Activated CD4-positive, alpha-beta memory T cell treated with anti-CD3 and anti-CD28 coated beads, Interleukin-2, amount 10 ng/mL, durations not matched to agents 7 days and 5 days (primary cell): ENCODE data around the gene NOL6. TPM values are rescaled to one million over a fixed set of nuclear protein-coding genes. Genes with fewer than 3 reads are reported as not detected.
A peak's percentile ranks its signal among the peaks of the same experiment; 100 is the strongest.

ENCODE experiments used
- CTCF ChIA-PET: fragments of 350-600 bp; sonication (Branson Sonifier 250); formaldehyde crosslinking; loops from one replicate; lab custom pipeline; 2021; ENCODE audit warnings: antibody characterized with exemption, inconsistent platforms; lab: Charles Lee
- POLR2A ChIA-PET: fragments of 350-600 bp; sonication (Branson Sonifier 250); formaldehyde crosslinking; loops from one replicate; lab custom pipeline; 2021; ENCODE audit warnings: antibody characterized with exemption; lab: Charles Lee
- DNase-seq: peaks from one replicate; pipeline ENCODE4 v3.0.0-alpha.2; 2020
- H3K27ac Mint-ChIP-seq: one replicate; pipeline ENCODE4 v1.8.0; 2021; ENCODE audit warnings: mild to moderate bottlenecking, mixed read lengths
- H3K27me3 Mint-ChIP-seq: one replicate; pipeline ENCODE4 v1.8.0; 2021; ENCODE audit warnings: mixed read lengths
- H3K36me3 Mint-ChIP-seq: one replicate; pipeline ENCODE4 v1.8.0; 2021; ENCODE audit warnings: low read depth, mixed read lengths
- H3K4me1 Mint-ChIP-seq: one replicate; pipeline ENCODE4 v1.8.0; 2021; ENCODE audit warnings: mixed read lengths
- H3K4me3 Mint-ChIP-seq: one replicate; pipeline ENCODE4 v1.8.0; 2021; ENCODE audit warnings: mild to moderate bottlenecking, mixed read lengths
- H3K9me3 Mint-ChIP-seq: one replicate; pipeline ENCODE4 v1.8.0; 2021; ENCODE audit warnings: mixed read lengths
- total RNA-seq, 2 experiments: library from RNA; stranded (reverse); gene quantifications; one replicate each; pipeline ENCODE4 v1.2.3, GENCODE V29; 2021

The NOL6 gene
- total RNA-seq, 2 experiments from 2014 or later: 21.6 to 22.4 TPM

DNA sequence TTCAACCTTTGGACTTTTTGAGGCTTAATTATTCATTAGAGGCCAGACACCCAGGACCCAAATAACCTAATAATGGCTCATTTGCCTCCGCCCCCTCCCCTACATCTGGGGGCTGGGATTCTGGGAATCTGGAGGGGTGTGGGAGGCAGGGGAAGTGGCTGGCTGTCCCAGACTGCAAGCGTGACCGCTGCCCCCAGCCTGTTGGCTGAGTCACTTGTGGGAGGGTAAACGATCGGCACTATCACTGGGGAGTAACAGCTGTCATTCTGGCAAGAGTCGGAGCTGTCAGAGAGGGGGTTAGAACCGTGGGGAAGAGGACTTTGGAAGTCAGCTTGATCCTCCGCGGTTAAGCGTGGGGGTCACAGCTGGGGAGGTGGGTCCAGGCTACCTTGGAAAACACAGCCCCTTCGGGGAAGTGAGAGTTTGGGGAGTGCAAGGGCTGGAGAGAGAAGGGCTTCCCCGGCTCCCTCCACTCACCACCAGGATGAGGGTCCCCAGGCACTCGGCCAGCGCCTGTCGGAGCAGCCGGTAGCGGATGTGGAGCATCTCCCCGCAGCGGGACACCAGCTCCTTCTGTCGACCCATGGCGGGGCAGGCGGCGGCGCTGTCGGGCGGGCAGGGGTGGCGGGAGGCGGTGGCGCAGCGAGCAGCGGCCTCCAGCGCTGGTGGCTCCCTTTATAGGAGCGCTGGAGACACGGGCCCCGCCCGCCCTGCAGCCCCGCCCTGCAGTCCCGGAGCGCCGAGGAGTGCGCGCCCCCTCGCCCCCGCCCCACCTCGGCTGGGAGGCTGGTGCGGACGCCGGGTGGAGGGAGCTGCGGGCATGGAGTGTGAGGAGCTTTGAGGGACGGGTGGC, 26.6 kb downstream of the NOL6 start, which contains the start of gene AQP3:
TSS of gene AQP3 (minus strand) at position 648 of the 853 bp plus-strand sequence. CDS start at position 585, 63 bp downstream.
- no peaks in the 10 kb centered on the region for H3K27me3 Mint-ChIP-seq
- H3K4me1 Mint-ChIP-seq: peaks cover 64% of the 10 kb centered on the region
- H3K27ac Mint-ChIP-seq: peak within 1 kb of the TSS; percentile 94
- peaks cover 31% of the 10 kb centered on the region for H3K36me3 Mint-ChIP-seq
- ChIA-PET CTCF (interaction anchor here (0.6 to 12.3 kb wide), 14 partner anchors 9 to 527 kb away, joined by 3 to 278 read pairs (median 6); partner anchors contain the start of gene NOL6), POLR2A (interaction anchor here (0.7 to 5.8 kb wide), 18 partner anchors 8 to 180 kb away, joined by 3 to 75 read pairs (median 8); partner anchors contain the start of genes NFX1 and NOL6)
- H3K9me3 Mint-ChIP-seq: no peaks in the 10 kb centered on the region
- DNase-seq: peak; percentile 85
- H3K4me3 Mint-ChIP-seq: peak within 1 kb of the TSS; percentile 84

DNA sequence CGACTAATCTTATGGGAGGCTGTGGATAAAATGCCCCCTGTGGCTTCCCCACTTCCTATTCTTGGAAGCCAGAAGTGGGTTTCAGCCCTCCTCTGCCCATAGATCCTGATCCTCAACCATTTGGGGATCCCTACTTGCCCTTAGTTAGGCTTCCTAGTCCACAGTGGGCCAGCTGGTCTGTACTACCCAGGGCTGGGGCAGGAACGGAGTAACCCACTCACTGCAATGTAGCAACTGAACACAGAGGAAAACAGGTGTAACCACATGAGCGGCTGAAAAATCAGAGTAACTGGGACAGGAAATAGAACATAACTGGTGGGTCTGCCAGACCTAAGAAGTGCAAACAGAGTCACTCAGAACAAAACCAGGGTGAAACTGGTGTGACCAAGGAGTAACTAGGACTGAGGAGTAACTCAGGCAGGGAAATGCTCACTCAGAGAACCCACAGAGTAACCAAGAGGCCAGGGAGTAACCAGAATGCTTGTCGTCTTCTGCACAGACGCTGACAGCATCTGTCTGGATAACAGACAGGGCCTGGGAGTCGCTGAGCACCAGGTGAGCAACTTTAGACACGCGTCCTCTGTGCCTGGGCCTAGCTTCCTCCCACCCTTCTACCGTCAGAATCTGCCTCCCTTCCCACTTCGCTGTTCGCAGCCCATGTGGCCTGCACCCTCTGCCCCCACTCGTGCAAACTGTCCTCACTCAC, 27.3 kb downstream of the NOL6 start:
- DNase-seq: peak; percentile 73
- POLR2A ChIA-PET: interaction anchor here (0.7 to 5.8 kb wide), 16 partner anchors 8 to 422 kb away, joined by 3 to 75 read pairs (median 10); partner anchors contain the start of genes DNAJA1, NFX1 and NOL6
- peaks cover 39% of the 10 kb centered on the region for H3K36me3 Mint-ChIP-seq

DNA sequence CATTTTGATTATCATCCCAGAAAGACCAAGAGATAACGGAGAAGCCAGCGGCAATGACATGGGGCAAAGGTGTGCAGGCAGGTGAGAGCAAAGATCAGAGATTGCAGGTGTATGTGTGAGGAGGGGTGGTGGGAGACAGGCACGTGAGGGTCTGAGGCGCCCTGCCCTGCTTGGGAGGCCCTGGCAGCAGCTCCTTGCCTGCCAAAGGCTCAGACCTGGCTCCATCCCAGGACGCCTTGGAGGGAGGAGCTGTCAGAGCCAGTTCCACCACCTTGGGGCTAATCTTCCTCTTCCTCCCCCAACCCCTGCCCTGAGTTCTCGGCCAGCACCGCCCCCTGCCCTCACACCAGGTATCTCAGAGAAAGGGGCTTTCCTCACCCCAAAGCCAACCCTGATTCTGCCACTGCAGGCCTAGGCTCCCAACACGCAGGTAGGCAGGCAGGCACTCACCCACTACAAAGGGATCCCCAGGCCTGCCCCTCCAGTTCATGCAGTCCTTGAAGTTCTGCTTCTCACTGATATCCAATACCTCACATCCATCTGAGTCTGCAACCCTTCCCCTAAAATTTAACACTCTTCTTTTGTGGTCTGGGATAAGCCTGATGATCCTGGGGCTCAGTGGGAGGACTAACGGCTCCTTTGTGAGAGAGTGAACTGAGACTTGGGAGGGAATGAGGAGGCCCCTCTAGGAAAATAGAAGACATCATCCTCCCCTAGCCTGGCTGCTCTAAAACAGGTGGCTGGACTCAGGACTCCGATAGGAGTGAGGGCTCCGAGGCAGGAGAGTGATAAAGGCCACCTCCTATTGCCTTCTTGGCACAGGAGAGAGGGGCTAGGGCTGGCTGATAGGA, 28.1 kb downstream of the NOL6 start:
- Mint-ChIP-seq H3K4me3 (peak overlapping the region; percentile 84), H3K27me3 (no peaks in the 10 kb centered on the region), H3K27ac (peak overlapping the region; percentile 94), H3K36me3 (peaks cover 46% of the 10 kb centered on the region), H3K4me1 (peaks cover 73% of the 10 kb centered on the region), H3K9me3 (no peaks in the 10 kb centered on the region)
- CTCF ChIA-PET: interaction anchor here (1.7 to 11.1 kb wide), 3 partner anchors 15 to 31 kb away, joined by 3 to 278 read pairs (median 32); partner anchors contain the start of gene NOL6
- POLR2A ChIA-PET: interaction anchor here (1.3 to 5.8 kb wide), 4 partner anchors 10 to 421 kb away, joined by 3 to 75 read pairs (median 12); partner anchors contain the start of gene DNAJA1
- no peak for DNase-seq

More for the DNA sequence above, 27.3 kb downstream of the NOL6 start:
- peak overlapping the region; percentile 94 for H3K27ac Mint-ChIP-seq
- peak overlapping the region; percentile 84 for H3K4me3 Mint-ChIP-seq
- CTCF ChIA-PET: interaction anchor here (1.0 to 12.3 kb wide), 9 partner anchors 11 to 71 kb away, joined by 3 to 278 read pairs (median 20); partner anchors contain the start of gene NOL6
- peaks cover 69% of the 10 kb centered on the region for H3K4me1 Mint-ChIP-seq
- no peaks in the 10 kb centered on the region for H3K27me3 Mint-ChIP-seq
- H3K9me3 Mint-ChIP-seq: no peaks in the 10 kb centered on the region

DNA sequence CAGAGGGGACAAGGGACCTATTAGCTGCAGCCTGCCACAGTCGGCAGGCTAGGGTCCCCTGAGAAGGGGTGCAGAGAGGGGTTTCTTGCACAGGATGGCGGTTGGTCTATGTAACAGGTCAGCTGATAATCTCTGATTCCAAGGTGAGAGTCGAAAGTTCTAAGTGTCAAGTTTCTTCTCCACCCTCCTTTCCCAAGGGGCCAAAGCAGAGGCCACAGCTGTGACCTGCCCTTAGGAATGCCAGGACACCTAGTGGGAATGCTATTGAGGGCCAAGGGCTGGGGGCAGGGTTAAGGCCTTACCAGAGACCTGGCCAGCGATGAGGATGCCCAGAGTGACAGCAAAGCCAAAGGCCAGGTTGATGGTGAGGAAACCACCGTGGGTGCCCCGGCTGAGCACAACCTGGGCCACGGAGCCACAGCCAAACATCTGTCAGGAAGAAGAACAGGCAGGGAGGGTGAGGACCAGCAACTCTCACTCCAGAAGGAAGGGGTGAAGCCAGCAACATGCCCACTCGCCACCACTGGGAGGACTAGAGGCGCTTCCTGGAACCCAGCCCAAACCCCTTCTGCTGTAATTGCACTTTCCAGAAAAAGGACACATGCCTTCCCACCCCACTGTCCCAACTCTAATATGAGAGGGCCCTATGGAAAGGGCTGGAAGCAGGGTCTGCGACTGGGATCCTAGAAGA, 30.1 kb downstream of the NOL6 start:
- Mint-ChIP-seq H3K9me3 (no peaks in the 10 kb centered on the region), H3K4me1 (peaks cover 90% of the 10 kb centered on the region), H3K36me3 (peaks cover 58% of the 10 kb centered on the region), H3K27me3 (no peaks in the 10 kb centered on the region), H3K27ac (no peak overlapping the region), H3K4me3 (no peak overlapping the region)
- ChIA-PET POLR2A (interaction anchor here (4.7 kb wide), 1 partner anchor 27 kb away, joined by 26 read pairs; no protein-coding TSS in a partner anchor), CTCF (interaction anchor here (0.6 to 11.1 kb wide), 4 partner anchors 9 to 121 kb away, joined by 3 to 278 read pairs (median 4); no protein-coding TSS in a partner anchor)
- no peak for DNase-seq

DNA sequence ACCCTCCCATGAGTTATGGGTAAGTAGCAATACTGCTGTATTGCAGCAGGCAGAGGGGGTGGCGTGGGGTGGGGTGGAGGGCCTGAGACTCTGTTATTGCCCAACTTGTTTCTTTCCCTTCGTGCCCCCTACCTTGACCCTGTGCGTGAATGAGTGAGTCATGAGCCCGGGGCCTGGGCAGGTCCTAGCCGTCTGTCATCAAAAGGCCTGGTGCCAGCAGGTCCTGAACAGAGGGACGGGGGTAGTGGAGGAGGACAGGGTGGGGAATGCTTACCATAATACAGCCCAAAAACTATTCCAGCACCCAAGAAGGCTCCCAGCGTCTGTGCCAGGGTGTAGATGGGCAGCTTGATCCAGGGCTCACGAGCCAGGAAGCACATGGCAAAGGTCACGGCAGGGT, 30.7 kb downstream of the NOL6 start:
- peaks cover 86% of the 10 kb centered on the region for H3K4me1 Mint-ChIP-seq
- H3K27me3 Mint-ChIP-seq: no peaks in the 10 kb centered on the region
- ChIA-PET POLR2A (interaction anchor here (4.7 kb wide), 1 partner anchor 27 kb away, joined by 26 read pairs; no protein-coding TSS in a partner anchor), CTCF (interaction anchor here (0.6 to 0.8 kb wide), 2 partner anchors 10 to 121 kb away, joined by 3 read pairs; no protein-coding TSS in a partner anchor)
- DNase-seq: no peak
- H3K9me3 Mint-ChIP-seq: no peaks in the 10 kb centered on the region
- no peak overlapping the region for H3K4me3 Mint-ChIP-seq
- no peak overlapping the region for H3K27ac Mint-ChIP-seq
- H3K36me3 Mint-ChIP-seq: peaks cover 59% of the 10 kb centered on the region

DNA sequence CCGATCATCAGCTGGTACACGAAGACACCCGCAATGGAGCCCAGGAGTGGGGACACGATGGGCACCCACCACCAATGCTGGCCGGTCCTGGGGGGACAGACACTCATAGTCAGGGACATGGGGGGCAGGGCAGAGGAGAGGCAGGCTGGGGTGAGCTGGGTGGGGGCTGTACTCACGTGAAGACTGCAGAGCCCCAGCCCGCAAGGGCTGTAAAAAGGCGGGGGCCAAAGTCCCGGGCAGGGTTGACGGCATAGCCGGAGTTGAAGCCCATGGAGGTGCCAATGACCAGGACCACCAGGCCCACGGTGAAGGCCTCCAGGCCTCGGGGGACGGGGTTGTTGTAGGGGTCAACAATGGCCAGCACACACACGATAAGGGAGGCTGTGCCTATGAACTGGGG, 31.6 kb downstream of the NOL6 start:
- POLR2A ChIA-PET: interaction anchor here (4.7 kb wide), 1 partner anchor 26 kb away, joined by 26 read pairs; no protein-coding TSS in a partner anchor
- Mint-ChIP-seq H3K27me3 (no peaks in the 10 kb centered on the region), H3K27ac (no peak overlapping the region), H3K4me1 (peaks cover 88% of the 10 kb centered on the region), H3K36me3 (peaks cover 61% of the 10 kb centered on the region), H3K4me3 (no peak overlapping the region), H3K9me3 (no peaks in the 10 kb centered on the region)
- DNase-seq: no peak
- CTCF ChIA-PET: interaction anchor here (1.2 to 2.2 kb wide), 3 partner anchors 11 to 27 kb away, joined by 3 to 15 read pairs (median 4); no protein-coding TSS in a partner anchor

DNA sequence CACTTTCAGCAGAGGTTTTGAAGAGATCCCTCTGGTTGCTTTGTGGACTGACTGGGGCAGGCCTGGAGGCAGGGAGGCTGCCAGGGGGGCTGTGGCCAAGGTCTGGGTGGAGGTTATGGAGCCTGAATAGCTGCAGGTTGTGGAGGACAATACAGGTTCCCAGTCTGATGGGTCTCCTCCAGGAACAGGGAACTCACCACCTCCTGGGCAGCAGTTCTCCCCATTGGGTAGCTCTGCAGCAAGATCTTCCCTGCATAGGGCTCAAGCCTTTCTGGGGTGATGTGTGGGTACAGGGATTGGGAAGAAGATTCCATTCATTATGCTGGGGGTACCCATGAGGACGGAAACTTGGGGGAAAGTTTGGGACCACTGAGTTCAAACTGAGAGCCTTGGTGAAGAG, 33.1 kb downstream of the NOL6 start:
- ChIA-PET CTCF (interaction anchor here (0.9 to 2.2 kb wide), 5 partner anchors 9 to 144 kb away, joined by 3 to 15 read pairs (median 5); no protein-coding TSS in a partner anchor), POLR2A (interaction anchor here (4.7 kb wide), 1 partner anchor 24 kb away, joined by 26 read pairs; no protein-coding TSS in a partner anchor)
- no peaks in the 10 kb centered on the region for H3K27me3 Mint-ChIP-seq
- H3K36me3 Mint-ChIP-seq: peaks cover 54% of the 10 kb centered on the region
- DNase-seq: no peak
- H3K27ac Mint-ChIP-seq: no peak overlapping the region
- no peak overlapping the region for H3K4me3 Mint-ChIP-seq
- H3K4me1 Mint-ChIP-seq: peaks cover 84% of the 10 kb centered on the region
- no peaks in the 10 kb centered on the region for H3K9me3 Mint-ChIP-seq

DNA sequence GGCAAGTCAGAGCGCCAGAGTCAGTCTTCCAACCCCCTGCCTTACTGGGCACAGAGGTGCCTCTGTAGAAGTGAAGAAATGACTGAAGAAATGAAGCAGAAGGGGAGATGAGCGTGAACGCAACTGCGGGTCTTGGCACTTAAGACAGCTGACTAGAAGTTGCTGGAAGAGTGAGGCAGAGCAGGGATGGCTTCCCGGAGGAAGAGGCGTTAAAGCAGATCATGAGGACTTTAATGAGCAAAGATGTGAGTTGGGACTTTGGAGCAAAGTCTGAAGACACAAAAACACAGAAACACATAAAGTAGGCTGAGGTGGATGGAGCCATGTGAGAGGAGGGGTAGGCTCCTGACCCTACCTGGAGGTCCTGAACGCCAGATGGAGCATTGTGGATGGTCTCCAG, 33.5 kb downstream of the NOL6 start:
- Mint-ChIP-seq H3K9me3 (no peaks in the 10 kb centered on the region), H3K4me1 (peaks cover 80% of the 10 kb centered on the region), H3K4me3 (no peak overlapping the region), H3K27ac (peak overlapping the region; percentile 25), H3K27me3 (no peaks in the 10 kb centered on the region), H3K36me3 (peaks cover 52% of the 10 kb centered on the region)
- ChIA-PET CTCF (interaction anchor here (0.9 to 2.2 kb wide), 4 partner anchors 13 to 144 kb away, joined by 3 to 15 read pairs (median 4); no protein-coding TSS in a partner anchor), POLR2A (interaction anchor here (1.4 to 4.7 kb wide), 2 partner anchors 8 to 24 kb away, joined by 3 to 26 read pairs; no protein-coding TSS in a partner anchor)
- no peak for DNase-seq

DNA sequence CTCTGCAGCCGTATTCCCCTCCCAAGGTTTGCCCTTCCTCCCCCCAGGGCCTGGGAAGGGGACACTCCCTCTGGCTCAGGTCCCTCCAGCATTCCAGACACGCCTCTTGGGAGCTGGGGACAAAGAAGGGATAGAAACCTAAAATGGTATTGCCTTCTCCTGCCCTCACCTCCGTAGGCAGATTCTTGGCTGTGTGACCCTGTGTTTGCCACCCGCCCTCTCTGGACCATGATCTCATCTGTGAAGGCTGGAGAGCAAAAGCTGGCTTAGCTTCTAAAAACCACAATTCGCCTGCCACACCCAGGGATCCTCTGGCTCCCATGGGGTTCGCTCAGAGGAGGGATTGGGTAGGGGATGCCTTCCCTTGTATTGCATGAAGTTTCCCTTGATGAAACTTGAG, 34.0 kb downstream of the NOL6 start:
- Mint-ChIP-seq H3K27ac (peak overlapping the region; percentile 25), H3K4me1 (peaks cover 75% of the 10 kb centered on the region), H3K4me3 (no peak overlapping the region), H3K27me3 (no peaks in the 10 kb centered on the region), H3K9me3 (no peaks in the 10 kb centered on the region), H3K36me3 (peaks cover 48% of the 10 kb centered on the region)
- no peak for DNase-seq
- CTCF ChIA-PET: interaction anchor here (0.9 to 3.2 kb wide), 5 partner anchors 13 to 143 kb away, joined by 3 to 26 read pairs (median 6); no protein-coding TSS in a partner anchor
- POLR2A ChIA-PET: interaction anchor here (1.4 to 4.7 kb wide), 2 partner anchors 9 to 23 kb away, joined by 3 to 26 read pairs; no protein-coding TSS in a partner anchor

DNA sequence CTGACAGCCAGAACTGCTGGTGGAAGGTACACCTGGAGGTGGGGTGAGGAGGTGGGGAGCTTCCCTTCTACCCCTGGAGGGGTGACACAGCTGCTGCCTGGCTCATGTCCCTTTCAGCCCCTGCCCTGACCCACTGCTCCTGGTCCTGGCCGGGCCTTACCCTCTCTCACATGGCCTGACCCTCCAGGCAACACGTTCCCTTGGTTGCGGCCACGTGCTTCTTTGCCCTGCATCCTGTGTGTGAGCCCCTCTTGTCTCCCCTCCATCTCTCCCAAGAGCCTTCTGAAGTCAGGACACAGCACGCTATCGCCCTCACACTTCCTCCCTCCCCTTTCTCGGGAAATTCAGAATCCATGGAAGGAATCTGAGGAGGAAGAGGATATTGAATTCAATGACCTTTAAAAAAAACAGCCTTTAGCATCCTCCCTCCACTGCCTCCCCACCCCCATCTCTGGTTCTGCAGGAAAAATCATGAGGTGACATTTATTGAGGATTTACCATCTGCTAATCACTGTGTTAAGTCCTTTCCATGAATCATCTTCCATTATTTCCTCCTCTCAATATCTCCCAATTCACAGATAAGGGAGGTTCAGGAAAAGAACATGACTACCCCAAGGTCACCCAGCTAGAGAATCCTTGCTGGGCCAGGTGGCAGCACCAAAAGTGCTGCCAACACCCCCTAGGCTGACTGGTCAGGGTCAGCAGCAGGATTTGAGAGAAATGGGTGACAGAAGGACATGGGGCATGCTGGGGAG, 34.6 kb downstream of the NOL6 start:
- no peak for DNase-seq
- ChIA-PET CTCF (interaction anchor here (1.2 to 3.2 kb wide), 5 partner anchors 8 to 143 kb away, joined by 3 to 26 read pairs (median 6); partner anchors contain the start of gene AQP3), POLR2A (interaction anchor here (1.4 kb wide), 1 partner anchor 9 kb away, joined by 3 read pairs; no protein-coding TSS in a partner anchor)
- Mint-ChIP-seq H3K4me1 (peaks cover 73% of the 10 kb centered on the region), H3K27me3 (no peaks in the 10 kb centered on the region), H3K27ac (no peak overlapping the region), H3K4me3 (no peak overlapping the region), H3K9me3 (no peaks in the 10 kb centered on the region), H3K36me3 (peaks cover 44% of the 10 kb centered on the region)
